ENCODE results near the gene CDH6. TPM values are rescaled to one million over a fixed set of nuclear protein-coding genes. Genes with fewer than 3 reads are reported as not detected.

The CDH6 gene
- total and polyA plus RNA-seq, 10 of the 15 experiments (the other 5 are each of a cell fraction or from before 2014, with no cell fraction given) = 0.01 TPM; not detected in 9

DNA sequence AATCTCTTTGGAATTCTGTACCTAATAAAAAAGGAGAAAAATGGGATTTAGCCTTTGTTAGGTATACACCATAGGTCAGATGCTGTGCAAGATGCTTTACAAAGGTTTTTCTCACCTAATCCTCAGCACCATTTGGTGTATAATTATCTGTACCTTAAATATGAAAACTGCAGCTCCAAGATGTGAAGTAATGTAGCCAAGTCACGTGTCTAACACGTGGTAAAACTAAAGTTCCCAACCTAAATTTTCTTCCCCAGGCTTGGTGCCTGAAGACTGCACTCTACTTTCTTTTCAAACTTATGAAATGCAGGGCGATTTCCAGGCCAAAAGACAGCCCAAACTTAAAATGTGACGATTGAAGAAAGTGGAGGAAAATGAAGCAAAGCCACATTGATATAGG, 125.8 kb downstream of the CDH6 start:
- ChIA-PET RAD21 (ENCODE audit: unreplicated experiment) (no interaction called here), SMC1A (ENCODE audit: uncharacterized antibody, unreplicated experiment) (no interaction called here), POLR2A (no interaction called here), CTCF (no interaction called here)
- FAIRE-seq (no peak), ATAC-seq (no peak), DNase-seq (ENCODE audit: low read depth, low spot score) (no peak)
- in situ Hi-C loops (cut with MboI) (no loop called here), intact Hi-C loops (cut with micrococcal nuclease; ENCODE audit: unreplicated experiment) (no loop called here)
- Histone ChIP-seq H3K9me3 (replicated peaks; ENCODE audit: control insufficient read depth, insufficient read depth, low read length) (no peaks in the 10 kb centered on the region), H3K36me3 (ENCODE audit: control insufficient read depth in 2 of 2, insufficient read depth in 2 of 2, low read length in 1 of 2) (no peaks in the 10 kb centered on the region), H3K27me3 (replicated peaks in 1 of 2; ENCODE audit: control insufficient read depth in 2 of 2, insufficient read depth in 2 of 2, low read length in 1 of 2) (no peaks in the 10 kb centered on the region; a peak in 1 of 4 replicates), H3K4me2 (ENCODE audit: control insufficient read depth, insufficient read depth) (no peak overlapping the region), H3K79me2 (ENCODE audit: control insufficient read depth, insufficient read depth, low read length) (no peaks in the 10 kb centered on the region), H2AFZ (ENCODE audit: control insufficient read depth, low read depth, low read length) (no peak overlapping the region), H3K9ac (ENCODE audit: control insufficient read depth, insufficient read depth, low read length) (no peak overlapping the region), H4K20me1 (ENCODE audit: control insufficient read depth, insufficient read depth) (no peaks in the 10 kb centered on the region), H3K4me1 (ENCODE audit: control insufficient read depth, insufficient read depth, low read length) (no peaks in the 10 kb centered on the region), H3K4me3 (no peak overlapping the region), H3K27ac (ENCODE audit: control insufficient read depth, insufficient read depth) (no peak overlapping the region)
- WGBS (ENCODE audit: insufficient coverage, insufficient replicate concordance, low lambda C conversion rate, missing lambda C conversion rate) = 6% methylated on average over 4 of the region's 4 CpGs
- no TSS peak for BruUV-seq (replicated peaks)
- TF ChIP-seq NFYA (IDR thresholded peaks at IDR 0.05; ENCODE audit: borderline replicate concordance, low read depth, low read length) (no peak), ZNF24 (IDR thresholded peaks at IDR 0.05) (no peak), BCL11A (IDR thresholded peaks at IDR 0.05; ENCODE audit: low read depth, low read length) (no peak), MXI1 (IDR thresholded peaks at IDR 0.05; ENCODE audit: low read depth, low read length) (no peak), RAD21 (IDR thresholded peaks at IDR 0.05; ENCODE audit: insufficient read depth, low read depth, low read length) (no peak), E2F4 (IDR thresholded peaks at IDR 0.05; ENCODE audit: low read depth, low read length) (no peak), RELA (IDR thresholded peaks at IDR 0.05; ENCODE audit: borderline replicate concordance, partially characterized antibody) (no peak), PML (IDR thresholded peaks at IDR 0.05; ENCODE audit: low read length) (no peak), EZH2 (IDR thresholded peaks at IDR 0.05; ENCODE audit: borderline replicate concordance, control insufficient read depth, low read depth, low read length) (no peak), SIX5 (IDR thresholded peaks at IDR 0.05; ENCODE audit: low read depth, low read length, severe bottlenecking) (no peak), CBX5 (IDR thresholded peaks at IDR 0.05; ENCODE audit: low read depth) (no peak), GABPA (IDR thresholded peaks at IDR 0.05; ENCODE audit: low read depth) (no peak), MTA3 (IDR thresholded peaks at IDR 0.05; ENCODE audit: borderline replicate concordance, low read length) (no peak), USF2 (IDR thresholded peaks at IDR 0.05; ENCODE audit: borderline replicate concordance, low read depth, low read length) (no peak), REST (IDR thresholded peaks at IDR 0.05; ENCODE audit: low read depth, low read length) (no peak), NR2F1 (conservative IDR thresholded peaks at IDR 0.05) (no peak), ASH2L (IDR thresholded peaks at IDR 0.05; ENCODE audit: borderline replicate concordance, low read depth) (no peak)
- TF ChIP-seq, protein P1, sequence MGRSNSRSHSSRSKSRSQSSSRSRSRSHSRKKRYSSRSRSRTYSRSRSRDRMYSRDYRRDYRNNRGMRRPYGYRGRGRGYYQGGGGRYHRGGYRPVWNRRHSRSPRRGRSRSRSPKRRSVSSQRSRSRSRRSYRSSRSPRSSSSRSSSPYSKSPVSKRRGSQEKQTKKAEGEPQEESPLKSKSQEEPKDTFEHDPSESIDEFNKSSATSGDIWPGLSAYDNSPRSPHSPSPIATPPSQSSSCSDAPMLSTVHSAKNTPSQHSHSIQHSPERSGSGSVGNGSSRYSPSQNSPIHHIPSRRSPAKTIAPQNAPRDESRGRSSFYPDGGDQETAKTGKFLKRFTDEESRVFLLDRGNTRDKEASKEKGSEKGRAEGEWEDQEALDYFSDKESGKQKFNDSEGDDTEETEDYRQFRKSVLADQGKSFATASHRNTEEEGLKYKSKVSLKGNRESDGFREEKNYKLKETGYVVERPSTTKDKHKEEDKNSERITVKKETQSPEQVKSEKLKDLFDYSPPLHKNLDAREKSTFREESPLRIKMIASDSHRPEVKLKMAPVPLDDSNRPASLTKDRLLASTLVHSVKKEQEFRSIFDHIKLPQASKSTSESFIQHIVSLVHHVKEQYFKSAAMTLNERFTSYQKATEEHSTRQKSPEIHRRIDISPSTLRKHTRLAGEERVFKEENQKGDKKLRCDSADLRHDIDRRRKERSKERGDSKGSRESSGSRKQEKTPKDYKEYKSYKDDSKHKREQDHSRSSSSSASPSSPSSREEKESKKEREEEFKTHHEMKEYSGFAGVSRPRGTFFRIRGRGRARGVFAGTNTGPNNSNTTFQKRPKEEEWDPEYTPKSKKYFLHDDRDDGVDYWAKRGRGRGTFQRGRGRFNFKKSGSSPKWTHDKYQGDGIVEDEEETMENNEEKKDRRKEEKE (IDR thresholded peaks at IDR 0.05) = no peak
